Left renal cortex interstitium (tissue), 4 donors: ENCODE results near the gene LCA5. TPM values are rescaled to one million over a fixed set of nuclear protein-coding genes. Genes with fewer than 3 reads are reported as not detected.
"Not testable (repeated sequence)": the region's sequence is repeated elsewhere in the genome, so short reads cannot be mapped to it uniquely, and the experiment has no call there.

ENCODE experiments used
- DNase-seq, 4 donors: peaks; one replicate each; pipeline ENCODE4 v3.0.0-alpha.2; 2013; ENCODE audit warnings: low read depth in 4 of 4, low spot score in 2 of 4, missing footprints in 1 of 4
- polyA plus RNA-seq, 4 donors: library from polyadenylated mRNA; unstranded; fragments of 120-200 nt; gene quantifications; one replicate each; pipeline ENCODE4 v1.2.1, GENCODE V29; 2013; ENCODE audit not compliant: insufficient read length in 4 of 4

Gene LCA5
- polyA plus RNA-seq, 4 donors, result 9.1 to 12.4 (median 10.9) TPM

- peak in 1 of 4 donors; percentile 7 for DNase-seq
Observed at GRCh38 chr6:79538106-79538971, 1.1 kb upstream of the LCA5 start.

- DNase-seq, result peak in 1 of 4 donors; percentile 29
Observed at GRCh38 chr6:79536585-79536953, 661 bp downstream of the LCA5 start.

DNA sequence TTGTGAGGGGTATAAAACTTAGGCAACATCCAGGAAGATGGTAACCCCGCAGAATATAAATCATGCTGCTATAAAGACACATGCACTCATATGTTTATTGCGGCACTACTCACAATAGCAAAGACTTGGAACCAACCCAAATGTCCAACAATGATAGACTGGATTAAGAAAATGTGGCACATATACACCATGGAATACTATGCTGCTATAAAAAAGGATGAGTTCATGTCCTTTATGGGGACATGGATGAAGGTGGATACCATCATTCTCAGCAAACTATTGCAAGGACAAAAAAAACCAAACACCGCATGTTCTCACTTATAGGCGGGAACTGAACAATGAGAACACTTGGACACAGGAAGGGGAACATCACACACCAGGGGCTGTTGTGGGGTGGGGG is 7.7 kb downstream of the LCA5 start:
- not testable (repeated sequence) for DNase-seq

GRCh38 chr6:79526897-79527296 is 10.3 kb downstream of the LCA5 start:
- DNase-seq, result no peak

DNA sequence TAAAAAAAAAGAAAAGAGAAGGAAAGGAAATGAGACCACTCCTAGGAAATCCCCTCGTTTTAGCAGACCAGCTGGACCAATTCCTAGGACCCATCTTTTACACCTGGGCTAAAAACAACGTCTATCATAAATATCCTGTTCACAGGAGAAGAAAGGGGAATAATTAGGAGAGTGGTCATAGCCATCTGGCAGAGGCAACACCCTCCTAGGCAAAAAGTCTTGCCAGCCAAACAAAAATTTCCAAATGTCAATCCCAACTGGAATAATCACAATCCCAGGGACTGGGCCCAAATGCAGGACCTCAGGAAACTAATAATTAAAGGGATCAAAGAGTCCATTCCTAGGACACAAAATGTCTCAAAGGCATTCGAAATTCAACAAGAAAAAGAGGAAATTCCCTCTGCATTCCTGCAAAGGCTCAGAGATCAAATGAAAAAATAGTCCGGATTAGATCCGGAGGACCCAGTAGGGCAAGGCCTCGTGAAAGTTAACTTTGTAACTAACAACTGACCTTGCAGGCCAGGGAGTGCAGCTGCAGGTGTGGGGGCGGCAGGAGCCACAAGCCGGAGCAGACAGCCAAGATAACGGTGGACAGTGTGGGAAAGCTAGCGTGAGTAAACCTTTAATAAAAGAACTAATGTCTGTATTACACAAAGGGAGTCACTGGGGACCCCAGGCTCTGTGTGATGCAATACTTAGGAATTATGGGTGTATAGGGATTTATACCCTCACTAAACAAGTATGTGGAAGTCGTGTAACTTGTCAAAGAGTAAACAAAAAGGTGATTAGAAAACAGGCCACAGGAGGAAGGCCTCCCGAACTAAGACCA is 11.7 kb downstream of the LCA5 start:
- DNase-seq, result peak in 1 of 4 donors; percentile 17

DNA sequence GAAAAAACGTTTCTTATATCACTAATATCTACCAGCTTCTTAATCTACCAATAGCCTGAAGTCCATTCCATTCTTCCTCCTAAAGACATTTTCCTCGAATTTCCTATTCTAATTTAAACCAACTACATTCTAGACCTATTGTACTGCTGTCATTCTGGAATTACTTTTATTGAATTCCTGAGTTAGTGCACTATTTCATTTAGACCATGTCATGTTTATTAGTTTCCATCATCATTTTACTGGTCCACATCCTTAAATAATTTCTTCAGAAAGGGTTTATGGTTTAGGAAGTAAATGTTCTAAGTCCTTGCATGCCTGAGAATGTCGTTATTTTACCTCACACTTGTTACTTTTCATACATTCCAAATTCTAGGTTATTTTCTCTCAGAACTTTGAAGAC is 13.2 kb downstream of the LCA5 start:
- no peak for DNase-seq

- DNase-seq, result no peak
Observed at GRCh38 chr6:79522609-79523008, 14.6 kb downstream of the LCA5 start.

DNA sequence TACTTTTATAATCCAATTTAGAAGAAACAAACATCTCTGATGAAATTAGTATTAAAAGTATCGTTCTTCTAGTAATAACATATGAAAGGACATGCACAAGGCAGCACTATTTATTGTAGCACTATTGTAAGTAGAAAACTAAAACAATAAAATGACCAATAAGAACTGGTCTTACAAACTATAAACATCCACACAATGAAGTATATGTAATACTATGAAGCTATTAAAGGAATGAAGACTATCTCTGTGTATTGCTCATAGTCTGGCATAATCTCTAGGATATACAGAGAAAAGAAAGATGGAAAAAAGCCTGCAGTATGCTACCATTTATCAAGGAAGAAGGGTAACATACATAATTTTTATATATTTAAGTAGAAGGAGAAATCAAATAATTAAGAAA is 16.7 kb downstream of the LCA5 start:
- no peak for DNase-seq

GRCh38 chr6:79518842-79519241 is 18.4 kb downstream of the LCA5 start:
- DNase-seq, result no peak

DNA sequence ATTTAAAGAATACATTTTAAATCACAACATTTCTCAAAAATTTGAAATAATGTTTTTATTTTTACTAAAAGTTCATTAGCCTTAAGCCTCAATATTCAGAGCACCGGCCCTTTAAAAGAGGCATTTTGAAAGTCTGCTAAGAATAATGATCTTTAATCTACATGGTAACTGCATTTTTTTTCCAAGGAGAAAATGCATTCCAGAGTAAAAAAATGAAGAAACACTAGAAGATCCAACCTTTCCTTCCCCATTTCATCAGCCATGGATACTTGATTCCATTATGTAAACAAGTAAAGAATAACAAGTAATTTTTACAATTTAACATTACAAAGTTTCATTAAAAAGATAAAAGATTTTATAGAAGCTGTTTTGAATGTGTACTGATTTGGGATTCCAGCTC is 21.8 kb downstream of the LCA5 start:
- DNase-seq, result no peak

DNA sequence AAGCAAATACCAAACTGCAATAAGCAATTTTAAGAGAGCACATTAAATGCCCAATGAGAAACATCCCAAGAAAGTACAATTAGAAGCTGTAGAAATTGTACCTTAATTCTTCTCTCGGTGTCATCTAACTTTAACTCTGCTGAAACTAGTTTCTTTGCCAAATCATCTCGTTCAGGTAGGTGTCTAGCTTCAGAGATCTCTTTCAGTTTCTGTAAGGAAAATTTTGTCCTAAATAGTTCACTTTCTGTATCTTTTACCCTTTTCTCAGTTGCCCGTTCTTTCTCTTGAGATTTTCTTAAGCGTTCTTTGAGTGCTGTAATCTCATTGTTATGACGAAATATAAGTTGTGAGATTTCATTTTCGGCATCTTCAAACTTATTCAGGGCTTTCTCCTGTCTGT is 24.1 kb downstream of the LCA5 start:
- DNase-seq, result no peak

GRCh38 chr6:79512014-79512413 is 25.2 kb downstream of the LCA5 start:
- no peak for DNase-seq

DNA sequence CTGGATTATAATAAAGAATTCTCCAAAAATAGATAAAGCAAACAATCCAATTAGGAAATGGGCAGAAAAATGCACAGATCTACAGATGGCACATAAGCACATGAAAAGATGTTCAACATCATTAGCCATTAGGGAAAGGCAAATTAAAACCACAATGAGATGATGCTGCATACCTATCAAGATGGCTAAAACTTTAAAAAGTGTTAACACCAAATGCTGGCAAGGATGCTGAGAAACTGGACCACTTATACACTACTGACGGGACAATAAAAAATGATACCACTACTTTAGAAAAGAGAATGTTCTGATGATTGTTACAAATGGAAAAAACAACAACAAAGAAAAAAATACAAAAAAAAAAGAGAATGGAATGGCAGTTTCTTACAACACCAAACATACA is 26.5 kb downstream of the LCA5 start:
- no peak for DNase-seq

- DNase-seq, result no peak
Observed at GRCh38 chr6:79506251-79506650, 31.0 kb downstream of the LCA5 start.

DNA sequence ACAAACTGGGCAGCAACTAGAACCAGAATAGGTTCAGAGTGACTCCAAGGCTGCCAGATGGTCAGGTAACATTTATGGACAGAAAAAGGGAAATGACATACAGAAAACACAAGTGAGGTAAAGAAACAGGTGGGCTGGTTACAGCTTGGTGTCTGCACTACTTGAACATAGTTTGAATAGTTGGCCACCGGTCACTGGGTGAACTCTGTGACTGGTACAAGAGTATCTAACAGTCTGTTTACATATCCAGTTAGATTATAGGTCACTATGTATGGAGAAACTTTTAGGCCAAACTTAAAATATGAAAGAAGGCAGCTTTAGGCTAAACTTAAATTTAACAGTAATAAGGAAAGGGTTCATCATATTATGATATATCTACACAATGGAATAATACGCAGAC is 32.9 kb downstream of the LCA5 start:
- DNase-seq, result no peak

GRCh38 chr6:79498842-79499241 is 38.4 kb downstream of the LCA5 start:
- no peak for DNase-seq

DNA sequence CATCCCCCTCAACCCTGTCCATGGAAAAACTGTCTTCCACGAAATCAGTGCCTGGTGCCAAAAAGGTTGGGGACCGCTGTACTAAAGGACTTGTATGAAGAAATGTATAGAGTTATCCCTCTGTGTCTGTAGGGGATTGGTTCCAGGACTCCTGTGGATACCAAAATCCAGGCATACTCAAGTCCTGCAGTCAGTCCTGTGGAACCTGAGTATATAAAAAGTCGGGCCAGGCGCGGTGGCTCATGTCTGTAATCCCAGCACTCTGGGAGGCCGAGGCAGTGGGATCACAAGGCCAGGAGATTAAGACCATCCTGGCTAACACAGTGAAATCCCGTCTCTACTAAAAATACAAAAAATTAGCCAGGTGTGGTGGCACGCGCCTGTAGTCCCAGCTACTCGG is 42.0 kb downstream of the LCA5 start:
- no peak for DNase-seq

GRCh38 chr6:79494841-79495240 is 42.4 kb downstream of the LCA5 start:
- DNase-seq, result no peak

DNA sequence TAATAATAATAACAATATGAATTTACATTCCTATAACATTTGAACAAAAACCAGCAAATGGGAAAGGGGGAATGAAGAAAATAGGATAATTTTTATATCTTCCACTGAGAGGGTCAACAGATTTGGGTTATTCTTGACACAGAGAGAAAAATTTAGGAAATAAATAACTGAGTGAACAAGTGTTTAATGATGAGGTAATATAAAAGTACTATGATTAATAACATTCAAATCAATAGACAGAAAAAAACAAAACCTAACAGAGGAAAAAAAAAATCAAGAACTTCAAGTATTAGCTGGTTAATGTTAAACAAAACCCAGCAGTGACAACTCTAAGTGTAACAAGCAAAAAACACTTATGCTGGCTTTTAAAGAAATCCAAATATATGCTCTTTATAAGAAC is 66.5 kb downstream of the LCA5 start:
- DNase-seq, result no peak

GRCh38 chr6:79469376-79470246 is 67.6 kb downstream of the LCA5 start:
- no peak for DNase-seq

DNA sequence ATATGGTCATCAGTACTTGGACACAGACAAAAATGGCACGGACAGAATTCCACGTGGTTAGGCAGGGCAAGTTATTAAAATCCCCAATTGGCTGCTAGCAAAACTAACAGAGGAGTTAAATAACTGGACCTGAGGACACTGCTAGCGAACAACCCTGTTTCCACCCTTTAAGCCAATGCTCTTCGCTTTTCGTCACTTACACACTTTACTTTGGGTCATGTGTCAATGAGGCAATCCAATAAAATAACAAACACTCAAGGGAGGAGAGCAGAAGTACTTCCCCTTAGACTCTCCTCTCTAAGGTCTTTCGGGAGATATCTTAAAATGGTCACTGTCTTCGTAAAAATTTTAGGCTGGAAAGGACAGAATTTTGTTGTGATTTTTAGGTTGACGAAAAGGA is 68.6 kb downstream of the LCA5 start:
- no peak for DNase-seq
